ENCODE results near the gene RIPK3.
A peak's percentile ranks its signal among the peaks of the same experiment; 100 is the strongest.

The RIPK3 gene

DNA sequence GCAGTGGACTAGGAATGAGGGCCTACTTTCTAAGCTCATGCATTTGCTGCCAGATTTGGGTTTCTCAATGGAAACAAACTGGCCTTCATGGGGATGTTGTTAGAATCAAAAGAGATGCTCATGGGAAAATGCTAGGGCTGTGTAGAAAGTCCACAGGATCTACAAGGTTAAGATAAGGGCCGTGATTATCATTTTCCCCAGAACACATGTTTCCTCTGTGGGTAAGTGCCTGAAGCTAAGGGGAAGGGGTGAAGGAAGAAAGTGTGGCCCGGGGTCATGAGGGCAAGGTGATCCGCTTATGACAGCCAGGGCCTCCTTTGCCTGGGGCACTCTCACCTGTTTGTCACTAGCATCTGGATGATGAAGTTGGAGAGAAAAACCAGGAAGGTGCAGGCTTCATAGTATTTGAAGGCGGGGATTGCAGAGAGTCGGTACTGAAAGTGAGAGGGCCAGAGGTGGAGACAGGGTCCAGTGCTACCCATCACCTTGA, 14.7 kb downstream of the RIPK3 start:
- H3K9ac ChIP-seq (ENCODE audit: low read length in 5 of 5) = no peak overlapping the region
- H3K27me3 ChIP-seq (ENCODE audit: control insufficient read depth in 5 of 5, insufficient read depth in 4 of 5, low read length in 5 of 5) = no peaks in the 10 kb centered on the region
- H3K36me3 ChIP-seq (ENCODE audit: control insufficient read depth in 5 of 5, insufficient read depth in 5 of 5, low read length in 5 of 5) = peaks cover 0 to 62% (median 42%) of the 10 kb centered on the region in 5 donors
- peaks cover 0 to 25% (median 14%) of the 10 kb centered on the region in 5 donors for H3K4me1 ChIP-seq (ENCODE audit: control insufficient read depth in 5 of 5, insufficient read depth in 5 of 5, low read length in 5 of 5)
- H3K9me3 ChIP-seq (ENCODE audit: control insufficient read depth in 5 of 5, low read length in 5 of 5) = no peaks in the 10 kb centered on the region
- no peak overlapping the region for H3K4me3 ChIP-seq (ENCODE audit: low read depth in 1 of 5, low read length in 5 of 5)
- no peak overlapping the region for H3K27ac ChIP-seq (ENCODE audit: low read depth, low read length)

DNA sequence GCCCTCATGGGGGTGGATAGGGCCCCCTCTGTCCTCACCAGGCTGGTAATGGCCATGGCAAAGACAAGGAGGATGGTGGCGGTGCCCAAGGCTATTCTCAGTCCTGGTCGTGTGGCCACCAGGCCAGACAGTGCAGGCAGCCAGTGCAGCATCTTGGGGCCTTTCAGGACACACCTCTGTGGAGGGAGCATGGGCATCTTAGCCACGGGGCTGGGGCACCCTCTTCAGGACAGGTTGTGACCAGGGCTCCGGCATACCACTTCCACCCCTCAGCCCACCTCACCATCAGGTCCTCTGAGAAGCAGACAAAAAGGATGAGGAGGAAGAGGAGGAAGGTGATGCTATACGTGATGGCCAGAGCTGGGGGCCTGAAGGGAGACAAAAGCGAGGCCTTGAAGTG, 15.8 kb downstream of the RIPK3 start:
- Histone ChIP-seq H3K9me3 (ENCODE audit: control insufficient read depth in 5 of 5, low read length in 5 of 5) (no peaks in the 10 kb centered on the region), H3K4me1 (ENCODE audit: control insufficient read depth in 5 of 5, insufficient read depth in 5 of 5, low read length in 5 of 5) (peaks cover 0 to 15% (median 12%) of the 10 kb centered on the region in 5 donors), H3K36me3 (ENCODE audit: control insufficient read depth in 5 of 5, insufficient read depth in 5 of 5, low read length in 5 of 5) (peaks cover 0 to 64% (median 47%) of the 10 kb centered on the region in 5 donors), H3K9ac (ENCODE audit: low read length in 5 of 5) (no peak overlapping the region), H3K4me3 (ENCODE audit: low read depth in 1 of 5, low read length in 5 of 5) (no peak overlapping the region), H3K27ac (ENCODE audit: low read depth, low read length) (no peak overlapping the region), H3K27me3 (ENCODE audit: control insufficient read depth in 5 of 5, insufficient read depth in 4 of 5, low read length in 5 of 5) (peaks cover 0 to 3% (median 0%) of the 10 kb centered on the region in 5 donors)

DNA sequence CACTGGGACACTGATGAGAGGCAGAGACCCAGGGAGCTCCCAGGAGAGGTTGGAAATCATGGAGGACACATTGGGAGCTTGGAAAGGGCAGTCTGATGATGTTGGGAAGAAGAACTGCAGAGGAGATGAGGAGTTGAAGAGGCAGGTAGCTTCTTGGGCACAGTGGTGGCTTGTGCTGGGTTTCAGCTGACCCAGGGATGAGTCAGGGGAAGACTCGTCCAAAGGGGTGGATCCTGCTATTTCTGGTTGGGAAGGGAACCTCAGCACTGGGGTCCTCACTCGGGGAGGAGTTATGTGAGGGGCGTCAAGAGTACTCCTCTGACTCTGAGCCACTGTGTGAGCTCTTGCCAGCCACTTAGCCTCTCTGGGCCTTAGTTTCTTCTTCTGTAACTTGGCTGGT, 16.4 kb downstream of the RIPK3 start:
- Histone ChIP-seq H3K4me3 (ENCODE audit: low read depth in 1 of 5, low read length in 5 of 5) (no peak overlapping the region), H3K9me3 (ENCODE audit: control insufficient read depth in 5 of 5, low read length in 5 of 5) (no peaks in the 10 kb centered on the region), H3K9ac (ENCODE audit: low read length in 5 of 5) (no peak overlapping the region), H3K27me3 (ENCODE audit: control insufficient read depth in 5 of 5, insufficient read depth in 4 of 5, low read length in 5 of 5) (peaks cover 0 to 9% (median 0%) of the 10 kb centered on the region in 5 donors), H3K36me3 (ENCODE audit: control insufficient read depth in 5 of 5, insufficient read depth in 5 of 5, low read length in 5 of 5) (peaks cover 0 to 69% (median 51%) of the 10 kb centered on the region in 5 donors), H3K4me1 (ENCODE audit: control insufficient read depth in 5 of 5, insufficient read depth in 5 of 5, low read length in 5 of 5) (peaks cover 0 to 16% (median 8%) of the 10 kb centered on the region in 5 donors), H3K27ac (ENCODE audit: low read depth, low read length) (no peak overlapping the region)

DNA sequence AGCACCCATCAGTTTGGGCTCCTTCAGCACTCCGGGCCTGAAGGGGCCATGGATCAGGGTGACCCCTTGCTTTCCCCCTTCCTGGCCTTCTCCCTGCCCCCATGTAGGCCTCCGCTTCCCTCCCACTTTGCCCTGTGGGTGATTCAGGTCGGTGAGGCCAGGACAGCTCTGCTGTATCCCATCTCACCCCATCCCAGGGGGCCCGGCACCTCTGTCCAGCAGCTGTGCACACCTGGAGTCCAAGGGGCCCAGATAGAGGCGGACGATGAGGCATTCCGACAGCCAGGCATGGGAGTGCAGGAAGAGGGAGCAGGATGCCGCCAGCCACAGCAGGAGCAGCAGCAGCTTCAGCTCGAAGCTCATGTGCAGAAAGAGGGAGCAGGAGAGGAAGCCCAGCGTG, 17.1 kb downstream of the RIPK3 start:
- no peak overlapping the region for H3K4me3 ChIP-seq (ENCODE audit: low read depth in 1 of 5, low read length in 5 of 5)
- H3K4me1 ChIP-seq (ENCODE audit: control insufficient read depth in 5 of 5, insufficient read depth in 5 of 5, low read length in 5 of 5) = peaks cover 0 to 18% (median 8%) of the 10 kb centered on the region in 5 donors
- peaks cover 0 to 12% (median 0%) of the 10 kb centered on the region in 5 donors for H3K27me3 ChIP-seq (ENCODE audit: control insufficient read depth in 5 of 5, insufficient read depth in 4 of 5, low read length in 5 of 5)
- H3K36me3 ChIP-seq (ENCODE audit: control insufficient read depth in 5 of 5, insufficient read depth in 5 of 5, low read length in 5 of 5) = peaks cover 0 to 73% (median 54%) of the 10 kb centered on the region in 5 donors
- no peak overlapping the region for H3K27ac ChIP-seq (ENCODE audit: low read depth, low read length)
- H3K9ac ChIP-seq (ENCODE audit: low read length in 5 of 5) = no peak overlapping the region
- H3K9me3 ChIP-seq (ENCODE audit: control insufficient read depth in 5 of 5, low read length in 5 of 5) = no peaks in the 10 kb centered on the region

DNA sequence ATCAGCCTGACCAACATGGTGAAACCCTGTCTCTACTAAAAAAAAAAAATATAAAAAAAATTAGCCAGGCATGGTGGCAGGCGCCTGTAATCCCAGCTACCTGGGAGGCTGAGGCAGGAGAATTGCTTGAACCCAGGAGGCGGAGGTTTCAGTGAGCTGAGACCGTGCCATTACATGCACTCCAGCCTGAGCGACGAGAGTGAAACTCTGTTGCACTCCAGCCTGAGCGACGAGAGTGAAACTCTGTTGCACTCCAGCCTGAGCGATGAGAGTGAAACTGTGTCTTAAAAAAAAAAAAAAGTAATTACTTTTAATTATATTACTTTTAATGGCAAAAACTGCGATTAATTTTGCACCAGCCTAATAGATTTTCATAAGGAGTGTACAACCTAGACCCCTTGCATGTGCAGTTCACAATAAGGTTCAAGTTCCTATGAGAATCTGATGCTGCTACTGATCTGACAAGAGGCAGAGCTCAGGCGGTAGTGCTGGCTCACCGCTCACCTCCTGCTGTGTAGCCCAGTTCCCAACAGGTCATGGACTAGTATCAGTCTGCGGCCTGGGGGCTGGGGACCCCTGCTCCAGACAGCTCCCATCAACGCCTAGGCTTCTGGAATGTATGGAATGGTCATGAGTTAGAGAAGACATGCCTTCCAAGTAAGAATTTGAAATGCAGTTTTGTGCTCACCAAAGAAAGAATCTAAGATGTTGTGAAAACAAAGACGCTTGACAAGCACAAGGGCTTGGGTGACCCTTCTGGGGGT, 18.4 kb downstream of the RIPK3 start:
- Histone ChIP-seq H3K4me3 (ENCODE audit: low read depth in 1 of 5, low read length in 5 of 5) (no peak overlapping the region), H3K9ac (ENCODE audit: low read length in 5 of 5) (no peak overlapping the region), H3K4me1 (ENCODE audit: control insufficient read depth in 5 of 5, insufficient read depth in 5 of 5, low read length in 5 of 5) (peaks cover 0 to 20% (median 0%) of the 10 kb centered on the region in 5 donors), H3K27me3 (ENCODE audit: control insufficient read depth in 5 of 5, insufficient read depth in 4 of 5, low read length in 5 of 5) (peaks cover 0 to 15% (median 0%) of the 10 kb centered on the region in 5 donors), H3K27ac (ENCODE audit: low read depth, low read length) (no peak overlapping the region), H3K9me3 (ENCODE audit: control insufficient read depth in 5 of 5, low read length in 5 of 5) (no peaks in the 10 kb centered on the region), H3K36me3 (ENCODE audit: control insufficient read depth in 5 of 5, insufficient read depth in 5 of 5, low read length in 5 of 5) (peaks cover 0 to 73% (median 50%) of the 10 kb centered on the region in 5 donors)

DNA sequence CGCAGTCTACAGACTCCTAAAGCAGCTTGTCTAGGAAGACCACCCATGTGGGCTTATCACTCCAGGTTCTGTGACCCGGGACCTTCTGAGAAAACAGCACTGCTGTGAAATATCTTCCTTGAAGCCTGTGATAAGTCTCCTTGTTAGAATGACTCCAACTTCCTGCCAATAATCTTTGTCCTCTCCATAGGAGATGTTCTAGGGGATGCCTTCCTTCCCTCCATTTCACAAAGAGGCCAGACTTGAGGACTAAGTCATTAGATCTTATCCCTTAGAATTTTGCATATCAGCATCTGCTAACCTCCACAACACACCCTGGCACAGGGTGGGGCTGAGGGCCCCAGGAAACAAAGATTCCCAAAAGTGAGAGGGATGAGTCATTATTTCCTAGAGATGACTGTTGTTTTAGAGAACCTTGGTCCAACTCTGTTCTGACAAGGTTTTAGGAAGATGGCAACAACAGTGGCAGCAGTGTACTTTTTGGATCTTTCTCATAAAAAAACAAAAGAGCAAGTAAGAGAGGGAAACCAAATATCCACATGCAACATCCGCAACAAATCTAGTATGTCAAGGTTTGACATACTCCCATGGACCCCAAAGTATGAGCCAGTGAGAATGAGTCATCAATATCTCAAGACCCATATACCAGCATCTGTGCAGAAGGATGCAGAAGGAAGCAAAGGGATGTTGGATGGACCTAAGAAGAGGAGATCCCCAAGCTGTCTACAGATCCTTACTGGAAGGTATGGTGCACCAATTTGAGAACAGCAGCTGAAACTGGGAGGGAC, 22.5 kb downstream of the RIPK3 start:
- Histone ChIP-seq H3K9ac (ENCODE audit: low read length in 5 of 5) (no peak overlapping the region), H3K4me3 (ENCODE audit: low read depth in 1 of 5, low read length in 5 of 5) (no peak overlapping the region), H3K27ac (ENCODE audit: low read depth, low read length) (no peak overlapping the region), H3K4me1 (ENCODE audit: control insufficient read depth in 5 of 5, insufficient read depth in 5 of 5, low read length in 5 of 5) (peaks cover 7 to 56% (median 38%) of the 10 kb centered on the region in 5 donors), H3K9me3 (ENCODE audit: control insufficient read depth in 5 of 5, low read length in 5 of 5) (no peaks in the 10 kb centered on the region), H3K27me3 (ENCODE audit: control insufficient read depth in 5 of 5, insufficient read depth in 4 of 5, low read length in 5 of 5) (peaks cover 0 to 15% (median 0%) of the 10 kb centered on the region in 5 donors), H3K36me3 (ENCODE audit: control insufficient read depth in 5 of 5, insufficient read depth in 5 of 5, low read length in 5 of 5) (peaks cover 0 to 37% (median 27%) of the 10 kb centered on the region in 5 donors)

DNA sequence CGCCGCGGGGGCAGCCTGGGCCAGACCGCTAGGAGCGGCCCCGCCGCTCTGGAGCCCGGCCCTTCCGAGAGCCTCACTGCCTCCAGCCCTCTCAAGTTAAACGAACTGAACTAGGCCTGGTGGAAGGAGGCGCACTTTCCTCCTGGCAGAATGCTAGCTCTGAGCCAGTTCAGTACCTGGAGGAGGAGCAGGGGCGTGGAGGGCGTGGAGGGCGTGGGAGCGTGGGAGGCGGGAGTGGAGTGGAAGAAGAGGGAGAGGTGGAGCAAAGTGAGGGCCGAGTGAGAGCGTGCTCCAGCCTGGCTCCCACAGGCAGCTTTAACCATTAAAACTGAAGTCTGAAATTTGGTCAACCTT, 23.2 kb downstream of the RIPK3 start:
- peaks cover 0 to 30% (median 23%) of the 10 kb centered on the region in 5 donors for H3K36me3 ChIP-seq (ENCODE audit: control insufficient read depth in 5 of 5, insufficient read depth in 5 of 5, low read length in 5 of 5)
- H3K27me3 ChIP-seq (ENCODE audit: control insufficient read depth in 5 of 5, insufficient read depth in 4 of 5, low read length in 5 of 5) = peaks cover 0 to 15% (median 0%) of the 10 kb centered on the region in 5 donors
- peaks cover 11 to 64% (median 45%) of the 10 kb centered on the region in 5 donors for H3K4me1 ChIP-seq (ENCODE audit: control insufficient read depth in 5 of 5, insufficient read depth in 5 of 5, low read length in 5 of 5)
- peak overlapping the region in 1 of 5 donors; percentile 5 for H3K9ac ChIP-seq (ENCODE audit: low read length in 5 of 5)
- H3K9me3 ChIP-seq (ENCODE audit: control insufficient read depth in 5 of 5, low read length in 5 of 5) = no peaks in the 10 kb centered on the region
- H3K27ac ChIP-seq (ENCODE audit: low read depth, low read length) = peak overlapping the region; percentile 40
- H3K4me3 ChIP-seq (ENCODE audit: low read depth in 1 of 5, low read length in 5 of 5) = peak overlapping the region in 1 of 5 donors; percentile 28

DNA sequence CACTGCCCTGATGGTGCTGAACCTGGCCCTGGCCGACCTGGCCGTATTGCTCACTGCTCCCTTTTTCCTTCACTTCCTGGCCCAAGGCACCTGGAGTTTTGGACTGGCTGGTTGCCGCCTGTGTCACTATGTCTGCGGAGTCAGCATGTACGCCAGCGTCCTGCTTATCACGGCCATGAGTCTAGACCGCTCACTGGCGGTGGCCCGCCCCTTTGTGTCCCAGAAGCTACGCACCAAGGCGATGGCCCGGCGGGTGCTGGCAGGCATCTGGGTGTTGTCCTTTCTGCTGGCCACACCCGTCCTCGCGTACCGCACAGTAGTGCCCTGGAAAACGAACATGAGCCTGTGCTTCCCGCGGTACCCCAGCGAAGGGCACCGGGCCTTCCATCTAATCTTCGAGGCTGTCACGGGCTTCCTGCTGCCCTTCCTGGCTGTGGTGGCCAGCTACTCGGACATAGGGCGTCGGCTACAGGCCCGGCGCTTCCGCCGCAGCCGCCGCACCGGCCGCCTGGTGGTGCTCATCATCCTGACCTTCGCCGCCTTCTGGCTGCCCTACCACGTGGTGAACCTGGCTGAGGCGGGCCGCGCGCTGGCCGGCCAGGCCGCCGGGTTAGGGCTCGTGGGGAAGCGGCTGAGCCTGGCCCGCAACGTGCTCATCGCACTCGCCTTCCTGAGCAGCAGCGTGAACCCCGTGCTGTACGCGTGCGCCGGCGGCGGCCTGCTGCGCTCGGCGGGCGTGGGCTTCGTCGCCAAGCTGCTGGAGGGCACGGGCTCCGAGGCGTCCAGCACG, 23.8 kb downstream of the RIPK3 start:
- peaks cover 0 to 28% (median 21%) of the 10 kb centered on the region in 5 donors for H3K36me3 ChIP-seq (ENCODE audit: control insufficient read depth in 5 of 5, insufficient read depth in 5 of 5, low read length in 5 of 5)
- no peaks in the 10 kb centered on the region for H3K9me3 ChIP-seq (ENCODE audit: control insufficient read depth in 5 of 5, low read length in 5 of 5)
- peaks cover 11 to 70% (median 51%) of the 10 kb centered on the region in 5 donors for H3K4me1 ChIP-seq (ENCODE audit: control insufficient read depth in 5 of 5, insufficient read depth in 5 of 5, low read length in 5 of 5)
- H3K9ac ChIP-seq (ENCODE audit: low read length in 5 of 5) = peak overlapping the region in 1 of 5 donors; percentile 5
- peaks cover 0 to 15% (median 0%) of the 10 kb centered on the region in 5 donors for H3K27me3 ChIP-seq (ENCODE audit: control insufficient read depth in 5 of 5, insufficient read depth in 4 of 5, low read length in 5 of 5)
- H3K4me3 ChIP-seq (ENCODE audit: low read depth in 1 of 5, low read length in 5 of 5) = peak overlapping the region in 4 of 5 donors; percentile 6 to 28 (median 10)
- peak overlapping the region; percentile 40 for H3K27ac ChIP-seq (ENCODE audit: low read depth, low read length)

DNA sequence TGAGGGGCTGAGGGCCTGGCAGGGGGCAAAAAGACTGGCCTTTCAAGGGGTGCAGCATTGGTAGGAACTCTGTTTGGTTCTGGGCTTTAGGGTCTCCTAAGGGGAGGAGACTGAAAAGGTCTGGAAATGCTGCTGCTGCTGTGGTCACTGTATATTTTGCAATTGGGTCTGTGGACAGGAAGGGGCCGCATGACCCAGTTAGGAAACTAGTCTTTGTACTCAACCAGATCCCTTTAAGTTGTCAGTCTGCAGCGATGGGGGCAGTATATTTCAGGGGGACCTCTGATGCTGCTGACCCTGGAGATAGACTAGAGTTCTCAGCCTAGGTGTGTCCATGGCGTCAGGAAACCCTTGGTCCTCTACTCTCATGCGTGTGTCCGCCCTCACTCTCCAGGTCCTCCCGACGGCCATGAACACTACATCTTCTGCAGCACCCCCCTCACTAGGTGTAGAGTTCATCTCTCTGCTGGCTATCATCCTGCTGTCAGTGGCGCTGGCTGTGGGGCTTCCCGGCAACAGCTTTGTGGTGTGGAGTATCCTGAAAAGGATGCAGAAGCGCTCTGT, 24.5 kb downstream of the RIPK3 start:
- Histone ChIP-seq H3K9me3 (ENCODE audit: control insufficient read depth in 5 of 5, low read length in 5 of 5) (no peaks in the 10 kb centered on the region), H3K9ac (ENCODE audit: low read length in 5 of 5) (peak overlapping the region in 1 of 5 donors; percentile 9), H3K4me1 (ENCODE audit: control insufficient read depth in 5 of 5, insufficient read depth in 5 of 5, low read length in 5 of 5) (peaks cover 13 to 76% (median 56%) of the 10 kb centered on the region in 5 donors), H3K27me3 (ENCODE audit: control insufficient read depth in 5 of 5, insufficient read depth in 4 of 5, low read length in 5 of 5) (peaks cover 0 to 15% (median 0%) of the 10 kb centered on the region in 5 donors), H3K4me3 (ENCODE audit: low read depth in 1 of 5, low read length in 5 of 5) (peak overlapping the region in 2 of 5 donors; percentile 8 to 28), H3K36me3 (ENCODE audit: control insufficient read depth in 5 of 5, insufficient read depth in 5 of 5, low read length in 5 of 5) (peaks cover 0 to 23% (median 19%) of the 10 kb centered on the region in 5 donors), H3K27ac (ENCODE audit: low read depth, low read length) (peak overlapping the region; percentile 74)

Data from subcutaneous abdominal adipose tissue (tissue), 5 donors.